ENCODE measurements around the gene SIGLEC11. TPM values are rescaled to one million over a fixed set of nuclear protein-coding genes. Genes with fewer than 3 reads are reported as not detected.

Gene SIGLEC11
- total RNA-seq, 1 donor from 2014 or later, result not detected

- Mint-ChIP-seq H3K36me3 (peaks cover 32% of the 10 kb centered on the region), H3K9me3 (no peaks in the 10 kb centered on the region), H3K27me3 (ENCODE audit: insufficient read depth, low read depth) (peaks cover 9% of the 10 kb centered on the region), H3K27ac (no peak overlapping the region), H3K4me1 (peaks cover 24% of the 10 kb centered on the region), H3K4me3 (peak overlapping the region; percentile 41)
- no peak overlapping the region for H3K9ac ChIP-seq
- peaks cover 15% of the 10 kb centered on the region for H3F3A ChIP-seq (ENCODE audit: low read depth)
- no peak overlapping the region for H2AFZ ChIP-seq (replicated peaks)
- H3K79me2 ChIP-seq (ENCODE audit: low read depth), result peaks cover 100% of the 10 kb centered on the region
- H4K20me1 ChIP-seq (ENCODE audit: low read depth), result peaks cover 97% of the 10 kb centered on the region
- H3K4me3 ChIP-seq, result no peak overlapping the region
- H3K27me3 ChIP-seq, result no peaks in the 10 kb centered on the region
- no peak overlapping the region for H3K27ac ChIP-seq
- H3K9me3 ChIP-seq (ENCODE audit: low read depth), result no peaks in the 10 kb centered on the region
- H3K36me3 ChIP-seq, result no peaks in the 10 kb centered on the region
- no peaks in the 10 kb centered on the region for H3K4me1 ChIP-seq
- H3K4me2 ChIP-seq, result no peak overlapping the region
- no peak for DNase-seq (ENCODE audit: low spot score)
- TF ChIP-seq EZH2 (IDR thresholded peaks at IDR 0.05) (no peak), EZH2phosphoT487 (IDR thresholded peaks at IDR 0.05) (no peak), CTCF (IDR thresholded peaks at IDR 0.05) (no peak)
These were observed 40.2 kb downstream of the SIGLEC11 start for GRCh38 chr19:49920624-49921363.

DNA sequence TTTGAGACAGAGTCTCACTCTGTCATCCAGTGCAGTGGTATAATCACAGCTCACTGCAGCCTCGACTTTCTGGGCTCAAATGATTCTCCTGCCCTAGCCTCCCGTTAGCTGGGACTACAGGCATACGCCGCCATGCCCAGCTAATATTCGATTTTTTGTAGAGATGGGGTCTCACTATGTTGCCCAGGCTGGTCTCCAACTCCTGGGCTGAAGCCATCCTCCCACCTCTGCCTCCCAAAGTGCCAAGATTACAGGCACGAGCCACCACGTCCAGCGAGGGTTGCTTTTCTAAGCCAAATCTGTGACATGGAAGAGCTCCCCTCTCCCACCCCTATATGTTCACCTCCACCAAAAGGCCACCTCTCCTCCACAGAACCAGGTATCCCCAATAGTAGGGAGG is 42.9 kb downstream of the SIGLEC11 start:
- Histone ChIP-seq H3K4me2 (no peak overlapping the region), H3K79me2 (ENCODE audit: low read depth) (peaks cover 99% of the 10 kb centered on the region), H3K36me3 (no peaks in the 10 kb centered on the region), H3K9me3 (ENCODE audit: low read depth) (no peaks in the 10 kb centered on the region), H3K9ac (no peak overlapping the region), H2AFZ (replicated peaks) (no peak overlapping the region), H3K27ac (no peak overlapping the region), H3F3A (ENCODE audit: low read depth) (peaks cover 11% of the 10 kb centered on the region), H3K4me3 (no peak overlapping the region), H3K4me1 (no peaks in the 10 kb centered on the region), H3K27me3 (no peaks in the 10 kb centered on the region), H4K20me1 (ENCODE audit: low read depth) (peaks cover 94% of the 10 kb centered on the region)
- TF ChIP-seq CTCF (IDR thresholded peaks at IDR 0.05) (no peak), EZH2 (IDR thresholded peaks at IDR 0.05) (no peak), EZH2phosphoT487 (IDR thresholded peaks at IDR 0.05) (no peak)
- H3K36me3 Mint-ChIP-seq, result peaks cover 50% of the 10 kb centered on the region
- no peak overlapping the region for H3K27ac Mint-ChIP-seq
- peaks cover 3% of the 10 kb centered on the region for H3K27me3 Mint-ChIP-seq (ENCODE audit: insufficient read depth, low read depth)
- peak overlapping the region; percentile 33 for H3K4me3 Mint-ChIP-seq
- DNase-seq (ENCODE audit: low spot score), result no peak
- H3K9me3 Mint-ChIP-seq, result peaks cover 3% of the 10 kb centered on the region
- H3K4me1 Mint-ChIP-seq, result peaks cover 16% of the 10 kb centered on the region

- peak; percentile 49 for DNase-seq (ENCODE audit: low spot score)
- no peaks in the 10 kb centered on the region for H3K27me3 ChIP-seq
- H3K4me2 ChIP-seq, result no peak overlapping the region
- H3K4me1 Mint-ChIP-seq, result peaks cover 12% of the 10 kb centered on the region
- peaks cover 3% of the 10 kb centered on the region for H3K9me3 Mint-ChIP-seq
- peaks cover 51% of the 10 kb centered on the region for H3K36me3 Mint-ChIP-seq
- H3K27ac Mint-ChIP-seq, result no peak overlapping the region
- no peaks in the 10 kb centered on the region for H3K36me3 ChIP-seq
- no peak overlapping the region for H3K4me3 Mint-ChIP-seq
- no peak overlapping the region for H3K9ac ChIP-seq
- no peak for TF ChIP-seq EZH2phosphoT487 (IDR thresholded peaks at IDR 0.05)
- peak; percentile 46 for TF ChIP-seq CTCF (IDR thresholded peaks at IDR 0.05)
- H4K20me1 ChIP-seq (ENCODE audit: low read depth), result peaks cover 90% of the 10 kb centered on the region
- H3K79me2 ChIP-seq (ENCODE audit: low read depth), result peaks cover 99% of the 10 kb centered on the region
- H3F3A ChIP-seq (ENCODE audit: low read depth), result peaks cover 11% of the 10 kb centered on the region
- H3K27ac ChIP-seq, result no peak overlapping the region
- H3K4me3 ChIP-seq, result no peak overlapping the region
- no peaks in the 10 kb centered on the region for H3K4me1 ChIP-seq
- H3K9me3 ChIP-seq (ENCODE audit: low read depth), result no peaks in the 10 kb centered on the region
- peaks cover 7% of the 10 kb centered on the region for H3K27me3 Mint-ChIP-seq (ENCODE audit: insufficient read depth, low read depth)
- no peak overlapping the region for H2AFZ ChIP-seq (replicated peaks)
These were observed 43.9 kb downstream of the SIGLEC11 start for GRCh38 chr19:49916839-49917733.
